Measurements from ENCODE around the gene CNTNAP4.

Gene CNTNAP4

GRCh38 chr16:76309639-76310335 is 32.6 kb downstream of the CNTNAP4 start:
- Histone ChIP-seq H3K4me3 (ENCODE audit: low read depth in 1 of 2, low read length in 2 of 2) (no peak overlapping the region), H3K36me3 (ENCODE audit: control insufficient read depth in 1 of 2, insufficient read depth in 2 of 2, low read length in 2 of 2) (no peaks in the 10 kb centered on the region)

GRCh38 chr16:76311260-76311659 is 34.1 kb downstream of the CNTNAP4 start:
- no peaks in the 10 kb centered on the region for H3K27me3 ChIP-seq (ENCODE audit: low read depth, low read length)
- no peaks in the 10 kb centered on the region for H3K9me3 ChIP-seq (ENCODE audit: control insufficient read depth in 1 of 2, low read length in 2 of 2)
- no peak overlapping the region for H3K27ac ChIP-seq (ENCODE audit: low read length)
- H3K36me3 ChIP-seq (ENCODE audit: control insufficient read depth in 1 of 2, insufficient read depth in 2 of 2, low read length in 2 of 2): no peaks in the 10 kb centered on the region
- H3K4me3 ChIP-seq (ENCODE audit: low read depth in 1 of 2, low read length in 2 of 2): no peak overlapping the region
- H3K4me1 ChIP-seq (ENCODE audit: control insufficient read depth in 1 of 2, insufficient read depth in 2 of 2, low read length in 2 of 2): no peaks in the 10 kb centered on the region

More at GRCh38 chr16:76309639-76310335, 32.6 kb downstream of the CNTNAP4 start:
- Histone ChIP-seq H3K27ac (ENCODE audit: low read length) (no peak overlapping the region), H3K27me3 (ENCODE audit: low read depth, low read length) (no peaks in the 10 kb centered on the region), H3K9me3 (ENCODE audit: control insufficient read depth in 1 of 2, low read length in 2 of 2) (no peaks in the 10 kb centered on the region), H3K4me1 (ENCODE audit: control insufficient read depth in 1 of 2, insufficient read depth in 2 of 2, low read length in 2 of 2) (no peaks in the 10 kb centered on the region)

- no peak overlapping the region for H3K27ac ChIP-seq (ENCODE audit: low read length)
- H3K4me3 ChIP-seq (ENCODE audit: low read depth in 1 of 2, low read length in 2 of 2): no peak overlapping the region
- no peaks in the 10 kb centered on the region for H3K9me3 ChIP-seq (ENCODE audit: control insufficient read depth in 1 of 2, low read length in 2 of 2)
- no peaks in the 10 kb centered on the region for H3K36me3 ChIP-seq (ENCODE audit: control insufficient read depth in 1 of 2, insufficient read depth in 2 of 2, low read length in 2 of 2)
- H3K27me3 ChIP-seq (ENCODE audit: low read depth, low read length): no peaks in the 10 kb centered on the region
- H3K4me1 ChIP-seq (ENCODE audit: control insufficient read depth in 1 of 2, insufficient read depth in 2 of 2, low read length in 2 of 2): no peaks in the 10 kb centered on the region
Measured at GRCh38 chr16:76318565-76318964, 41.4 kb downstream of the CNTNAP4 start.

- no peaks in the 10 kb centered on the region for H3K36me3 ChIP-seq (ENCODE audit: control insufficient read depth in 1 of 2, insufficient read depth in 2 of 2, low read length in 2 of 2)
- no peaks in the 10 kb centered on the region for H3K9me3 ChIP-seq (ENCODE audit: control insufficient read depth in 1 of 2, low read length in 2 of 2)
- no peak overlapping the region for H3K4me3 ChIP-seq (ENCODE audit: low read depth in 1 of 2, low read length in 2 of 2)
Measured at GRCh38 chr16:76329106-76329505, 51.9 kb downstream of the CNTNAP4 start.

GRCh38 chr16:76335180-76335974 is 58.2 kb downstream of the CNTNAP4 start:
- Histone ChIP-seq H3K9me3 (ENCODE audit: control insufficient read depth in 1 of 2, low read length in 2 of 2) (no peaks in the 10 kb centered on the region), H3K27ac (ENCODE audit: low read length) (no peak overlapping the region), H3K4me3 (ENCODE audit: low read depth in 1 of 2, low read length in 2 of 2) (no peak overlapping the region)

More at GRCh38 chr16:76329106-76329505, 51.9 kb downstream of the CNTNAP4 start:
- H3K27me3 ChIP-seq (ENCODE audit: low read depth, low read length): no peaks in the 10 kb centered on the region
- no peak overlapping the region for H3K27ac ChIP-seq (ENCODE audit: low read length)
- H3K4me1 ChIP-seq (ENCODE audit: control insufficient read depth in 1 of 2, insufficient read depth in 2 of 2, low read length in 2 of 2): no peaks in the 10 kb centered on the region

GRCh38 chr16:76336112-76336511 is 58.9 kb downstream of the CNTNAP4 start:
- no peaks in the 10 kb centered on the region for H3K4me1 ChIP-seq (ENCODE audit: control insufficient read depth in 1 of 2, insufficient read depth in 2 of 2, low read length in 2 of 2)

More at GRCh38 chr16:76335180-76335974, 58.2 kb downstream of the CNTNAP4 start:
- no peaks in the 10 kb centered on the region for H3K36me3 ChIP-seq (ENCODE audit: control insufficient read depth in 1 of 2, insufficient read depth in 2 of 2, low read length in 2 of 2)
- H3K27me3 ChIP-seq (ENCODE audit: low read depth, low read length): no peaks in the 10 kb centered on the region
- H3K4me1 ChIP-seq (ENCODE audit: control insufficient read depth in 1 of 2, insufficient read depth in 2 of 2, low read length in 2 of 2): no peaks in the 10 kb centered on the region

GRCh38 chr16:76338472-76338871 is 61.3 kb downstream of the CNTNAP4 start:
- Histone ChIP-seq H3K9me3 (ENCODE audit: control insufficient read depth in 1 of 2, low read length in 2 of 2) (no peaks in the 10 kb centered on the region), H3K36me3 (ENCODE audit: control insufficient read depth in 1 of 2, insufficient read depth in 2 of 2, low read length in 2 of 2) (no peaks in the 10 kb centered on the region), H3K27ac (ENCODE audit: low read length) (no peak overlapping the region), H3K4me1 (ENCODE audit: control insufficient read depth in 1 of 2, insufficient read depth in 2 of 2, low read length in 2 of 2) (no peaks in the 10 kb centered on the region), H3K27me3 (ENCODE audit: low read depth, low read length) (no peaks in the 10 kb centered on the region), H3K4me3 (ENCODE audit: low read depth in 1 of 2, low read length in 2 of 2) (no peak overlapping the region)

More at GRCh38 chr16:76336112-76336511, 58.9 kb downstream of the CNTNAP4 start:
- no peak overlapping the region for H3K4me3 ChIP-seq (ENCODE audit: low read depth in 1 of 2, low read length in 2 of 2)
- H3K27me3 ChIP-seq (ENCODE audit: low read depth, low read length): no peaks in the 10 kb centered on the region
- H3K9me3 ChIP-seq (ENCODE audit: control insufficient read depth in 1 of 2, low read length in 2 of 2): no peaks in the 10 kb centered on the region
- no peaks in the 10 kb centered on the region for H3K36me3 ChIP-seq (ENCODE audit: control insufficient read depth in 1 of 2, insufficient read depth in 2 of 2, low read length in 2 of 2)
- H3K27ac ChIP-seq (ENCODE audit: low read length): no peak overlapping the region

- no peak overlapping the region for H3K4me3 ChIP-seq (ENCODE audit: low read depth in 1 of 2, low read length in 2 of 2)
- H3K9me3 ChIP-seq (ENCODE audit: control insufficient read depth in 1 of 2, low read length in 2 of 2): no peaks in the 10 kb centered on the region
- no peaks in the 10 kb centered on the region for H3K4me1 ChIP-seq (ENCODE audit: control insufficient read depth in 1 of 2, insufficient read depth in 2 of 2, low read length in 2 of 2)
- H3K27ac ChIP-seq (ENCODE audit: low read length): no peak overlapping the region
- no peaks in the 10 kb centered on the region for H3K36me3 ChIP-seq (ENCODE audit: control insufficient read depth in 1 of 2, insufficient read depth in 2 of 2, low read length in 2 of 2)
- H3K27me3 ChIP-seq (ENCODE audit: low read depth, low read length): no peaks in the 10 kb centered on the region
Measured at GRCh38 chr16:76343769-76344168, 66.6 kb downstream of the CNTNAP4 start.

GRCh38 chr16:76345163-76345661 is 68.0 kb downstream of the CNTNAP4 start:
- no peak overlapping the region for H3K27ac ChIP-seq (ENCODE audit: low read length)
- no peaks in the 10 kb centered on the region for H3K4me1 ChIP-seq (ENCODE audit: control insufficient read depth in 1 of 2, insufficient read depth in 2 of 2, low read length in 2 of 2)
- H3K4me3 ChIP-seq (ENCODE audit: low read depth in 1 of 2, low read length in 2 of 2): no peak overlapping the region
- H3K27me3 ChIP-seq (ENCODE audit: low read depth, low read length): no peaks in the 10 kb centered on the region
- H3K9me3 ChIP-seq (ENCODE audit: control insufficient read depth in 1 of 2, low read length in 2 of 2): no peaks in the 10 kb centered on the region
- no peaks in the 10 kb centered on the region for H3K36me3 ChIP-seq (ENCODE audit: control insufficient read depth in 1 of 2, insufficient read depth in 2 of 2, low read length in 2 of 2)

- Histone ChIP-seq H3K27me3 (ENCODE audit: low read depth, low read length) (no peaks in the 10 kb centered on the region), H3K9me3 (ENCODE audit: control insufficient read depth in 1 of 2, low read length in 2 of 2) (no peaks in the 10 kb centered on the region), H3K4me3 (ENCODE audit: low read depth in 1 of 2, low read length in 2 of 2) (no peak overlapping the region), H3K36me3 (ENCODE audit: control insufficient read depth in 1 of 2, insufficient read depth in 2 of 2, low read length in 2 of 2) (no peaks in the 10 kb centered on the region), H3K4me1 (ENCODE audit: control insufficient read depth in 1 of 2, insufficient read depth in 2 of 2, low read length in 2 of 2) (no peaks in the 10 kb centered on the region), H3K27ac (ENCODE audit: low read length) (no peak overlapping the region)
Measured at GRCh38 chr16:76346210-76346609, 69.0 kb downstream of the CNTNAP4 start.

- Histone ChIP-seq H3K9me3 (ENCODE audit: control insufficient read depth in 1 of 2, low read length in 2 of 2) (no peaks in the 10 kb centered on the region), H3K4me3 (ENCODE audit: low read depth in 1 of 2, low read length in 2 of 2) (no peak overlapping the region), H3K27ac (ENCODE audit: low read length) (no peak overlapping the region), H3K36me3 (ENCODE audit: control insufficient read depth in 1 of 2, insufficient read depth in 2 of 2, low read length in 2 of 2) (no peaks in the 10 kb centered on the region), H3K4me1 (ENCODE audit: control insufficient read depth in 1 of 2, insufficient read depth in 2 of 2, low read length in 2 of 2) (no peaks in the 10 kb centered on the region), H3K27me3 (ENCODE audit: low read depth, low read length) (no peaks in the 10 kb centered on the region)
Measured at GRCh38 chr16:76351441-76351840, 74.2 kb downstream of the CNTNAP4 start.

Data from muscle layer of duodenum (tissue), 2 donors.